Neural progenitor cell (in vitro differentiated cells): ENCODE data around the gene EMILIN2. TPM values are rescaled to one million over a fixed set of nuclear protein-coding genes. Genes with fewer than 3 reads are reported as not detected.

Experiments used
- DNase-seq: peaks from one replicate; pipeline ENCODE4 v3.0.0-alpha.2; 2016; ENCODE audit warnings: low spot score
- H2AFZ ChIP-seq: fragments of 200-600 bp; sonication (generic); replicated peaks from 2 replicates; pipeline ENCODE4 v1.6.1; 2016; ENCODE audit warnings: antibody characterized with exemption
- H3F3A ChIP-seq: fragments of 200-600 bp; sonication (generic); 2 replicates; pipeline ENCODE4 v1.6.1; 2016; ENCODE audit warnings: antibody characterized with exemption, low read depth
- H3K27ac ChIP-seq: fragments of 200-600 bp; sonication (generic); 2 replicates; pipeline ENCODE4 v1.5.1; 2016; ENCODE audit warnings: mild to moderate bottlenecking
- H3K27me3 ChIP-seq: fragments of 200-600 bp; sonication (generic); 2 replicates; pipeline ENCODE4 v1.6.1; 2016; ENCODE audit warnings: mild to moderate bottlenecking, moderate library complexity
- H3K36me3 ChIP-seq: fragments of 200-600 bp; sonication (generic); 2 replicates; pipeline ENCODE4 v1.5.1; 2016
- H3K4me1 ChIP-seq: fragments of 200-600 bp; sonication (generic); 2 replicates; pipeline ENCODE4 v1.6.1; 2016; ENCODE audit warnings: mixed run types
- H3K4me2 ChIP-seq: fragments of 200-600 bp; sonication (generic); 2 replicates; pipeline ENCODE4 v1.6.1; 2016
- H3K4me3 ChIP-seq: fragments of 200-600 bp; sonication (generic); 2 replicates; pipeline ENCODE4 v1.5.1; 2016
- H3K79me2 ChIP-seq: fragments of 200-600 bp; sonication (generic); 2 replicates; pipeline ENCODE4 v1.6.1; 2016; ENCODE audit warnings: low read depth
- H3K9ac ChIP-seq: fragments of 200-600 bp; sonication (generic); 2 replicates; pipeline ENCODE4 v1.6.1; 2016
- H3K9me3 ChIP-seq: fragments of 200-600 bp; sonication (generic); 2 replicates; pipeline ENCODE4 v1.5.1; 2016; ENCODE audit warnings: low read depth
- H4K20me1 ChIP-seq: fragments of 200-600 bp; sonication (generic); 2 replicates; pipeline ENCODE4 v1.6.1; 2016; ENCODE audit warnings: low read depth
- H3K27ac Mint-ChIP-seq: 3 replicates; pipeline ENCODE4 v1.8.0; 2021; ENCODE audit warnings: mixed read lengths
- H3K27me3 Mint-ChIP-seq: 2 replicates; pipeline ENCODE4 v1.8.0; 2022; ENCODE audit warnings: low read depth, mild to moderate bottlenecking, inconsistent platforms, moderate library complexity, mixed read lengths; ENCODE audit not compliant: insufficient read depth
- H3K36me3 Mint-ChIP-seq: 3 replicates; pipeline ENCODE4 v1.8.0; 2021; ENCODE audit warnings: mixed read lengths
- H3K4me1 Mint-ChIP-seq: 3 replicates; pipeline ENCODE4 v1.8.0; 2021; ENCODE audit warnings: mixed read lengths
- H3K4me3 Mint-ChIP-seq: 3 replicates; pipeline ENCODE4 v1.8.0; 2021; ENCODE audit warnings: mild to moderate bottlenecking, moderate library complexity, mixed read lengths
- H3K9me3 Mint-ChIP-seq: 3 replicates; pipeline ENCODE4 v1.8.0; 2020; ENCODE audit warnings: mixed read lengths
- EZH2 ChIP-seq: fragments of 200-600 bp; sonication (generic); IDR thresholded peaks from 2 replicates; pipeline ENCODE4 v1.6.1; 2017; ENCODE audit warnings: antibody characterized with exemption, mild to moderate bottlenecking, moderate library complexity
- EZH2phosphoT487 ChIP-seq: fragments of 200-600 bp; sonication (generic); IDR thresholded peaks from 2 replicates; pipeline ENCODE4 v1.6.1; 2017; ENCODE audit warnings: antibody characterized with exemption
- total RNA-seq: library from RNA; depleted of rRNA; stranded (reverse); fragments of >200 nt; gene quantifications from 2 replicates; pipeline ENCODE4 v1.2.3, GENCODE V29; 2015; ENCODE audit warnings: low replicate concordance
- TF ChIP-seq, protein P1 (sequence below): fragments of 200-600 bp; sonication (generic); IDR thresholded peaks from 2 replicates; pipeline ENCODE4 v1.5.1; 2017; ENCODE audit warnings: antibody characterized with exemption, mild to moderate bottlenecking

The EMILIN2 gene
- total RNA-seq, 1 donor from 2014 or later, result 2.2 TPM

DNA sequence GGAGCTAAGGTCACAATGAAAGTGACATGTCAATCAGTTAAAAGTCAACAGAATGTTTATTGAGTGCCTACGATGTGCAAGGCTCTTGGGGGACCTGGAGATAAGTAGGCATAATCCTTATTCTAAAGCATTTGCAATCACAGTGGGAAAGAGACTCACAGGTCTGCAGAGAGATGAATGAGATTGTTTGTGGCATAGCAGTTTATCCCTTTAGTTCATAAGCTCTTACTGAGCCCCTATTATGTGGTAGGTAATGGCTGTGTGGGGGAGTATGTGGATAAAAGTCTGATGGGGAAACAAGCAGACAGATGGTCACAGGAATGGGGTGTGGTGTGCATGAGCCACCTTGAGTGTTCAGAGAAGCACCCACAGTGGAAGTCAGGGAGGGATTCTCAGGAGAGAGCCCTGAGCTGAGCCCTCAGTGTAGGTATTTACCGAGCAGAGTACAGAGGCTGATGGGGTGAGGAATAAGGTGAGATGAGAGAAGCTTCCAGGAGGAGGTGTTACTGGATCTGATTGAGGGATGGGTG is 48.1 kb downstream of the EMILIN2 start:
- DNase-seq, result no peak
- no peaks in the 10 kb centered on the region for H3K27me3 ChIP-seq
- H3K27ac ChIP-seq, result no peak overlapping the region
- H3K9me3 ChIP-seq, result no peaks in the 10 kb centered on the region
- no peaks in the 10 kb centered on the region for H4K20me1 ChIP-seq
- no peak overlapping the region for H3K4me3 ChIP-seq
- H3K36me3 Mint-ChIP-seq, result peaks cover 5% of the 10 kb centered on the region
- peaks cover 4% of the 10 kb centered on the region for H3K27me3 Mint-ChIP-seq
- H3K4me1 Mint-ChIP-seq, result peaks cover 47% of the 10 kb centered on the region
- peaks cover 10% of the 10 kb centered on the region for H3K9me3 Mint-ChIP-seq
- peak overlapping the region; percentile 28 for H3K4me2 ChIP-seq
- H3F3A ChIP-seq, result peaks cover 22% of the 10 kb centered on the region
- no peaks in the 10 kb centered on the region for H3K36me3 ChIP-seq
- H3K9ac ChIP-seq, result no peak overlapping the region
- no peak overlapping the region for H2AFZ ChIP-seq
- TF ChIP-seq EZH2 (no peak), EZH2phosphoT487 (no peak)
- TF ChIP-seq, protein P1, sequence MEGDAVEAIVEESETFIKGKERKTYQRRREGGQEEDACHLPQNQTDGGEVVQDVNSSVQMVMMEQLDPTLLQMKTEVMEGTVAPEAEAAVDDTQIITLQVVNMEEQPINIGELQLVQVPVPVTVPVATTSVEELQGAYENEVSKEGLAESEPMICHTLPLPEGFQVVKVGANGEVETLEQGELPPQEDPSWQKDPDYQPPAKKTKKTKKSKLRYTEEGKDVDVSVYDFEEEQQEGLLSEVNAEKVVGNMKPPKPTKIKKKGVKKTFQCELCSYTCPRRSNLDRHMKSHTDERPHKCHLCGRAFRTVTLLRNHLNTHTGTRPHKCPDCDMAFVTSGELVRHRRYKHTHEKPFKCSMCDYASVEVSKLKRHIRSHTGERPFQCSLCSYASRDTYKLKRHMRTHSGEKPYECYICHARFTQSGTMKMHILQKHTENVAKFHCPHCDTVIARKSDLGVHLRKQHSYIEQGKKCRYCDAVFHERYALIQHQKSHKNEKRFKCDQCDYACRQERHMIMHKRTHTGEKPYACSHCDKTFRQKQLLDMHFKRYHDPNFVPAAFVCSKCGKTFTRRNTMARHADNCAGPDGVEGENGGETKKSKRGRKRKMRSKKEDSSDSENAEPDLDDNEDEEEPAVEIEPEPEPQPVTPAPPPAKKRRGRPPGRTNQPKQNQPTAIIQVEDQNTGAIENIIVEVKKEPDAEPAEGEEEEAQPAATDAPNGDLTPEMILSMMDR, result no peak
- H3K79me2 ChIP-seq, result no peaks in the 10 kb centered on the region
- peaks cover 24% of the 10 kb centered on the region for H3K4me1 ChIP-seq
- H3K4me3 Mint-ChIP-seq, result peak overlapping the region; percentile 59
- peak overlapping the region; percentile 93 for H3K27ac Mint-ChIP-seq

DNA sequence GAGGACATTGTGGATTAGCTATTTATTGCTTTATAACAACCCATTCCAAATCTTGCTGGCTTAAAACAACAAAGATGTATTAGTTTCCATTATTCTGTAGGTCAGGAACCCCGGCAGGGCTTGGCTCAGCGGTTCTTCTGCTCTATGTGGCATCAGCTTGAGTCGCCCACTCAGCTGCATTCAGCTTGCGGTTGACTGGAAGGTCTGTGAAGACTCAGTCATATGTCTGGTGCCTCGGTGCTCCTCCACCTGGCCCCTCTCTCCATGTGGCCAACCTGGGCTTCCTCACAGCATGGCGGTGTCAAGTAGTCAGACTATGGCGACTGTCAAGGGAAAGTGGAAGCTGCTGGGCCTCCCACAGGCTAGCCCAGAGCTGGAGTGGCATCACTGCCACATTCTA is 48.6 kb downstream of the EMILIN2 start:
- Mint-ChIP-seq H3K27ac (peak overlapping the region; percentile 93), H3K4me3 (peak overlapping the region; percentile 59), H3K4me1 (peaks cover 48% of the 10 kb centered on the region), H3K27me3 (peaks cover 4% of the 10 kb centered on the region), H3K9me3 (peaks cover 7% of the 10 kb centered on the region), H3K36me3 (peaks cover 5% of the 10 kb centered on the region)
- Histone ChIP-seq H3K9me3 (no peaks in the 10 kb centered on the region), H3K4me1 (peaks cover 22% of the 10 kb centered on the region), H3K36me3 (no peaks in the 10 kb centered on the region), H3K9ac (no peak overlapping the region), H3K79me2 (no peaks in the 10 kb centered on the region), H3K27me3 (no peaks in the 10 kb centered on the region), H3K27ac (no peak overlapping the region), H3K4me2 (no peak overlapping the region), H3F3A (peaks cover 22% of the 10 kb centered on the region), H4K20me1 (no peaks in the 10 kb centered on the region), H2AFZ (no peak overlapping the region), H3K4me3 (no peak overlapping the region)
- no peak for TF ChIP-seq EZH2phosphoT487
- DNase-seq, result no peak

DNA sequence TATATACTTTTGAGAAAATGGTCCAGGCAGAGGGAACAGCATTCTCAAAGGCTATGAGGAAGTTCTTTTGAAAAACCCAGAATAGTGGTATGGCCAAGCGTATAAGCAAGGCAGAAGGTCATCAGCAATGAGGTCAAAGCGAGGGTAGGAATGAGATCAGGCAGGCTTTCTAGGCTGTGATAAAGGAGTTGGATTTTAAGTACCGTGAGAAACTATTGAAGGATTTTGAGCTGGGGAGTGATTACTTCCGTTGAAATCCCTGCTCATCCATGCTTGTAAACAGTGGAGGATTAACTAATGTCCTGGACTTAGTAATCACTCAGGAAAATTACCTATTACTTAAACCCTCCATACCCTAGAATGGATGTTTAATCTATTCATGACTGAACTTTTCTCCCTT is 50.2 kb downstream of the EMILIN2 start:
- H3K27ac Mint-ChIP-seq, result no peak overlapping the region
- H3K9me3 Mint-ChIP-seq, result peaks cover 4% of the 10 kb centered on the region
- H3F3A ChIP-seq, result peaks cover 22% of the 10 kb centered on the region
- no peaks in the 10 kb centered on the region for H3K27me3 ChIP-seq
- no peaks in the 10 kb centered on the region for H3K79me2 ChIP-seq
- no peak overlapping the region for H3K9ac ChIP-seq
- H3K27ac ChIP-seq, result no peak overlapping the region
- peaks cover 60% of the 10 kb centered on the region for H3K4me1 Mint-ChIP-seq
- DNase-seq, result peak; percentile 30
- H2AFZ ChIP-seq, result no peak overlapping the region
- H3K4me2 ChIP-seq, result no peak overlapping the region
- peak overlapping the region; percentile 16 for H3K4me3 Mint-ChIP-seq
- H3K4me3 ChIP-seq, result no peak overlapping the region
- no peaks in the 10 kb centered on the region for H4K20me1 ChIP-seq
- TF ChIP-seq EZH2, result no peak
- no peak for TF ChIP-seq EZH2phosphoT487
- TF ChIP-seq, protein P1, result no peak
- no peaks in the 10 kb centered on the region for H3K36me3 ChIP-seq
- H3K36me3 Mint-ChIP-seq, result peaks cover 4% of the 10 kb centered on the region
- H3K27me3 Mint-ChIP-seq, result peaks cover 4% of the 10 kb centered on the region
- no peaks in the 10 kb centered on the region for H3K9me3 ChIP-seq
- H3K4me1 ChIP-seq, result peaks cover 25% of the 10 kb centered on the region

DNA sequence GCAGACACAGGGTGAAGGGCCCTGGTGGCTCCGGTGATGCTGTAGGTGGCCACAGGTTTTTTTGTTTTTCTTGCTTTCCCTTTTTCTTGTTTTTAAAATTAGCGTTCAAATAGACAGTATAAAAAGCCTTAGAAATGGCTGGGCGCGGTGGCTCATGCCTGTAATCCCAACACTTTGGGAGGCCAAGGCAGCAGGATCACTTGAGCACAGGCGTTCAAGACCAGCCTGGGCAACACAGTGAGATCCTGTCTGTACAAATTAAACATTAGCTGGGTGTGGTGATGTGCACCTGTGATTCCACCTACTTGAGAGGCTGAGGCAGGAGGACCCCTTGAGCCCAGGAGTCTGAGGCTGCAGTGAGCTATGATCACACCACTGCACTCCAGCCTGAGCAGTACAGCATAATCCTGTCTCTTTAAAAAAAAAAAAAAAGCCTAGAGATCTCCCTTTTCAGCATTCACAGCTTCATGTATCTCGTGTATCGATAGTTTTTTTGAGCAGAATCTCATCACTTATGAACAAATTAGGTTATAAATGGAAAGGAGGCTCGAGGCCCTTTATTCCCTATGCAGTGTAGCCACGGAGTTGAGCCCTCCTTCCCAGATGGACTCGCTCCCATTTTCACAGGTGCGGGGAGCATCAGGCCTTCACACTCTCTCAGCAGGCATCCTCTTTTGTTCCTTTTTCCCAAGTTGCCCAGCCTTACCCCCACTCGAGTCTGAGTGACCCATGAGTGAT is 50.8 kb downstream of the EMILIN2 start:
- peaks cover 59% of the 10 kb centered on the region for H3K4me1 Mint-ChIP-seq
- H3K9me3 Mint-ChIP-seq, result peaks cover 4% of the 10 kb centered on the region
- DNase-seq, result no peak
- Histone ChIP-seq H3K4me3 (no peak overlapping the region), H2AFZ (no peak overlapping the region), H3K4me1 (peaks cover 25% of the 10 kb centered on the region), H3F3A (peaks cover 22% of the 10 kb centered on the region), H3K9me3 (no peaks in the 10 kb centered on the region), H3K27me3 (no peaks in the 10 kb centered on the region), H3K27ac (no peak overlapping the region), H3K9ac (no peak overlapping the region), H3K4me2 (no peak overlapping the region), H4K20me1 (no peaks in the 10 kb centered on the region), H3K36me3 (no peaks in the 10 kb centered on the region), H3K79me2 (no peaks in the 10 kb centered on the region)
- peak overlapping the region; percentile 16 for H3K4me3 Mint-ChIP-seq
- H3K27me3 Mint-ChIP-seq, result peaks cover 4% of the 10 kb centered on the region
- TF ChIP-seq, protein P1, result no peak
- no peak for TF ChIP-seq EZH2phosphoT487
- no peak for TF ChIP-seq EZH2
- peak overlapping the region; percentile 91 for H3K27ac Mint-ChIP-seq
- peaks cover 3% of the 10 kb centered on the region for H3K36me3 Mint-ChIP-seq
